COLO829 (cell line): ENCODE data around the gene ZNF746.

ENCODE experiments used
- DNase-seq: peaks from one replicate; pipeline ENCODE4 v3.0.0; 2012; ENCODE audit warnings: low spot score

The ZNF746 gene

DNA sequence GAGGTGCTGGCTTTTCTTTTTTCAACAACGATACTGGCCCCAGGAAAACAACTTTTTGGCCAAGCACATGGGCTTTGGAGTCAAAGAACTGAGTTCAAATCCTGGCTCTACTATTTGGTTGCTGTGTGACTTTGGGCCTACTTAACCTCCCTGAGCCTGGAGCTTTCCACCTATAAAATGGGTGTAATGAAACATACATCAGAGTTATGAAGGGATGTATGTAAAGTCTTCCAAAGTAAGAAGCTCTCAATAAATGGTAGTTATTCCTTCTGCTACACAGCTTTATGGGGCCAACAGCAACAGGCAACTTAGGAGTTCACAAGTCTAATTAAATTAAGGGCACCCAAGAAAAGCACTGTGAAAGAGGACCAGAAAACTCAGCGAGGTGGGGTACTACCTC is 69.7 kb downstream of the ZNF746 start:
- no peak for DNase-seq

DNA sequence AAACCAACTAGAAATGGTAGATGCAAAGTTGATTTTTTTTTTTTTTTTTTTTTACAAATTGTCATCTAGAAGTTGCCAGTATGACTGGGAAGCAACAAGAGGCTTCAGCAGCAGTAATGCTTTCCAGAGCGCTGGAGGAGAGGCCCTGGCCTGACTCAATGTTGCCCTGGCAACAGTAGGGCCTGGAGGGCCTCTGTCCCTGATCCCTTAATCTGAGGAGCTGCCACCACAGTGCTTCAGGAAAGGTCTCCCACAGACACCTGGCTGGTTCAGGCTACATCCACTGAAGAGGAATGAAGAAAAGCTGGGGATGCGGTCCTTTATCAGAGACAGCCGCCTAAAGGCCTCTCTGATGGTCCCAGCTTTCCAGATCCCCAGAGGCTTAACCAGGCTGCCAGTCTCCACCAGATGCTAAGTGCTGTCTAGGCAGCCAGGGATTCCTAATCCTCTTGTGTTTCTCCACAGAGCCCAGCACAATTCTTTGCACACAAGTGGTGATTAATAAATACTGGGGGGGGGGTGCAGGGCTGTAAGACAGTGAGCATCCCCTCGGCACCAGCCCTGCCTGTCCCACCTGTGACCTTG is 70.4 kb downstream of the ZNF746 start:
- no peak for DNase-seq

GRCh38 chr7:149423449-149424110 is 74.0 kb downstream of the ZNF746 start:
- DNase-seq = no peak

- DNase-seq = no peak
These were observed 74.7 kb downstream of the ZNF746 start for GRCh38 chr7:149422914-149423301.
